Small intestine (tissue), 4 donors: Measurements from ENCODE around the gene COL6A1. TPM values are rescaled to one million over a fixed set of nuclear protein-coding genes. Genes with fewer than 3 reads are reported as not detected.

Experiments used
- polyA plus RNA-seq, 4 donors: library from polyadenylated mRNA; stranded (reverse) in 3 of 4; unstranded in 1 of 4; fragments of 200-250 nt in 3 of 4; fragments of 120-200 nt in 1 of 4; gene quantifications; one replicate each; pipeline versions ENCODE4 v1.2.1 to v1.2.3, GENCODE V29; 2013
- donor health status: healthy with polysubstance abuse.
- donor health status: Bipolar disorder and iron deficiency.
- donor health status: healthy.

The COL6A1 gene
- polyA plus RNA-seq, 4 donors = 6.0 to 475 (median 47.7) TPM

Other genes starting within 250 kb of the COL6A1 start
- 100 to 1,000 TPM in 2 of 4 donors, 10 to 100 TPM in 1, 1 to 10 TPM in 1; 3.8 to 159 (median 68.5) TPM for gene COL6A2, start 116.3 kb downstream of the COL6A1 start, polyA plus RNA-seq
- 10 to 100 TPM in 3 of 4 donors, under 1 TPM in 1; 0.31 to 71.8 (median 39.0) TPM for gene FTCD, start 173.8 kb downstream of the COL6A1 start, polyA plus RNA-seq
- gene SPATC1L, start 202.7 kb downstream of the COL6A1 start, polyA plus RNA-seq = 10 to 100 TPM in 2 of 4 donors, 1 to 10 TPM in 2; 2.9 to 12.6 (median 8.2) TPM
- 10 to 100 TPM; 13.2 to 42.1 (median 26.0) TPM for gene LSS, start 247.0 kb downstream of the COL6A1 start, polyA plus RNA-seq